NB4 (cell line): ENCODE results near the gene EVI2A.
A peak's percentile ranks its signal among the peaks of the same experiment; 100 is the strongest.

Experiments
- DNase-seq: peaks from one replicate; pipeline ENCODE4 v3.0.0; 2010; ENCODE audit warnings: low read depth
- H3K4me3 ChIP-seq: one replicate; pipeline ENCODE4 v1.5.1; 2011; ENCODE audit warnings: mild to moderate bottlenecking, low read depth, low read length, moderate library complexity
- MYC ChIP-seq: IDR thresholded peaks from 2 replicates; pipeline ENCODE4 v1.6.1; 2011; ENCODE audit warnings: low read depth, low read length
- POLR2A ChIP-seq: IDR thresholded peaks from 2 replicates; pipeline ENCODE4 v1.6.1; 2011; ENCODE audit warnings: mild to moderate bottlenecking; ENCODE audit not compliant: insufficient read length; ENCODE audit errors: extremely low read depth
- TF ChIP-seq, protein P1 (sequence below): IDR thresholded peaks from 2 replicates; pipeline ENCODE4 v1.6.1; 2011; ENCODE audit warnings: low read depth, low read length
- TF ChIP-seq, protein P2 (sequence below): IDR thresholded peaks from one replicate; pipeline ENCODE4 v1.5.1; 2012; ENCODE audit warnings: low read depth, low read length

The EVI2A gene

DNA sequence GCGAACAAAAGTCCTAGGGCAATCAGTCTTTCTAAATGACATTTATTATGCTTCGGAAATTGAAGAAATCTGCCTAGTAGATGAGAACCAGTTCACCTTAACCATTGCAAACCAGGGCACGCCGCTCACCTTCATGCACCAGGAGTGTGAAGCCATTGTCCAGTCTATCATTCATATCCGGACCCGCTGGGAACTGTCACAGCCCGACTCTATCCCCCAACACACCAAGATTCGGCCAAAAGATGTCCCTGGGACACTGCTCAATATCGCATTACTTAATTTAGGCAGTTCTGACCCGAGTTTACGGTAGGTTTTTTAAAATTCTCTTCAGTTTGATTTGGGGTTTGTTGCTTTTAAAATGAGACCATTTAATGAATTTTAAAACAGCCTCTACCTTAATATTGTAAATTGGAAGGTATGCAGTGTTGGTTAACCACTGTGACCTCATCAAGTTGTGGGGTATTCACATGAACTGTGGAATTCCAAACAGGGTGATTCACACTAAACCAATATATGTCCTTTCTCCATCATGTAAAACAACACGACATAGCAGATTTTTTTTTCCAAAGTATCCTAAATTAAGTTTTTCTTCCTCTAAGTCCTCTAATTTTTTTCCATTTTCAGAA, 6.2 kb upstream of the EVI2A start:
- DNase-seq = no peak
- TF ChIP-seq, protein P1, sequence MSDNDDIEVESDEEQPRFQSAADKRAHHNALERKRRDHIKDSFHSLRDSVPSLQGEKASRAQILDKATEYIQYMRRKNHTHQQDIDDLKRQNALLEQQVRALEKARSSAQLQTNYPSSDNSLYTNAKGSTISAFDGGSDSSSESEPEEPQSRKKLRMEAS = no peak
- TF ChIP-seq, protein P2, sequence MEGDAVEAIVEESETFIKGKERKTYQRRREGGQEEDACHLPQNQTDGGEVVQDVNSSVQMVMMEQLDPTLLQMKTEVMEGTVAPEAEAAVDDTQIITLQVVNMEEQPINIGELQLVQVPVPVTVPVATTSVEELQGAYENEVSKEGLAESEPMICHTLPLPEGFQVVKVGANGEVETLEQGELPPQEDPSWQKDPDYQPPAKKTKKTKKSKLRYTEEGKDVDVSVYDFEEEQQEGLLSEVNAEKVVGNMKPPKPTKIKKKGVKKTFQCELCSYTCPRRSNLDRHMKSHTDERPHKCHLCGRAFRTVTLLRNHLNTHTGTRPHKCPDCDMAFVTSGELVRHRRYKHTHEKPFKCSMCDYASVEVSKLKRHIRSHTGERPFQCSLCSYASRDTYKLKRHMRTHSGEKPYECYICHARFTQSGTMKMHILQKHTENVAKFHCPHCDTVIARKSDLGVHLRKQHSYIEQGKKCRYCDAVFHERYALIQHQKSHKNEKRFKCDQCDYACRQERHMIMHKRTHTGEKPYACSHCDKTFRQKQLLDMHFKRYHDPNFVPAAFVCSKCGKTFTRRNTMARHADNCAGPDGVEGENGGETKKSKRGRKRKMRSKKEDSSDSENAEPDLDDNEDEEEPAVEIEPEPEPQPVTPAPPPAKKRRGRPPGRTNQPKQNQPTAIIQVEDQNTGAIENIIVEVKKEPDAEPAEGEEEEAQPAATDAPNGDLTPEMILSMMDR = no peak
- TF ChIP-seq POLR2A = no peak
- no peak for TF ChIP-seq MYC
- no peak overlapping the region for H3K4me3 ChIP-seq

DNA sequence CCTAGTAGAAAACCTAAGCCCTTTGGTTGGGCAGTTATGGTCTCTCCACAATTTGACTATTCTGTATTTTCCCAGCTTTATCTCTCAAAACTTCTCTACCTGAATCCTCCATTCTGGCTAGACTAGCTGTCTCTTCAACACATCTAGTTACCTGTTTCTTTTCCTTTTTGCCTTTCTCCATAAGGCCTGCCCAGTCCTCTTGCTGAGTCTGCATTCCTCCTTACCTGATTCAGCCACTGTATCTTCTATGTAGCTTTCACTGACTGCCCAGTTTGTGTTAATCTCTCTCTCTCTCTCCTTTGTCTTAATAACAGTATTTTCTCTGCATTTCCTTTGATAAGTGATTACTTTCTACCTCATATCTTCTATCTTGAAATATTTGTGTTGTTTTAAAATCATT, 2.1 kb upstream of the EVI2A start:
- DNase-seq = no peak
- no peak overlapping the region for H3K4me3 ChIP-seq
- TF ChIP-seq POLR2A = no peak
- TF ChIP-seq, protein P1 = no peak
- TF ChIP-seq, protein P2 = no peak
- no peak for TF ChIP-seq MYC

DNA sequence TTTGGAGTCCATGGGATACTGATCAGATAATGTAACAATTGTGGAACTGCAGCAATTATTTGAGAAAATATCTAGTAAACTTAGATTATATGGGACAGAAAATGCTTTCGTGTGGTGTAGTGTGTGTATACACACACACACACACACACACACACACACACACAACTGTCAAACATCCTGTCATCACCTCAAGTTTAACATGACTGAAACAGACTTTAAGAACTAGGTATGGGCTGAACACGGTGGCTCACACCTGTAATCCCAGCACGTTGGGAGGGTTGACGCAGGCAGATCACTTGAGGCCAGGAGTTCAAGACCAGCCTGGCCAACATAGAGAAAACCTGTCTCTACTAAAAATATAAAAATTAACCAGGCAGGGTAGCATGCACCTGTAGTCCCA, 544 bp upstream of the EVI2A start:
- H3K4me3 ChIP-seq = no peak overlapping the region
- DNase-seq = no peak
- no peak for TF ChIP-seq POLR2A
- no peak for TF ChIP-seq MYC
- TF ChIP-seq, protein P1 = no peak

DNA sequence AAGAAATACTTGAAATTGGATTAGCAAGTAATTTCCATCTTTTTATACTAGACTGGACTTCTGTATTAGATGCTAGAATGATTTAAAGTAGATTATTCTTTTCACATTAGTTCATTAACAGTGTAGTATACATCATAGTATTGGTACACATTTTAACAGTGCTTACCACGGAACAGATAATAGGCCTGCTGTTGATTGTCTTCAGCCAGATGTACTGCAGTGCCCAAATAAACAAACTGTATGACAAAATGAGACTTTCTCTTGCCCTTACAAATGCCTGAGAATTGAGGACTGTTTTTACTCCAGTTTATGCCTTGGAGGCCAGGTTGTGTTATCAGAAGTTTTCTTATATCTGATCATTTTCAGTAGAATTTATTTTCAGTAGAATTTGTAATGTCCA, 631 bp downstream of the EVI2A start:
- DNase-seq = peak; percentile 53
- H3K4me3 ChIP-seq = peak overlapping the region; percentile 79
- TF ChIP-seq MYC (no peak), POLR2A (no peak)
- TF ChIP-seq, protein P1 = no peak

DNA sequence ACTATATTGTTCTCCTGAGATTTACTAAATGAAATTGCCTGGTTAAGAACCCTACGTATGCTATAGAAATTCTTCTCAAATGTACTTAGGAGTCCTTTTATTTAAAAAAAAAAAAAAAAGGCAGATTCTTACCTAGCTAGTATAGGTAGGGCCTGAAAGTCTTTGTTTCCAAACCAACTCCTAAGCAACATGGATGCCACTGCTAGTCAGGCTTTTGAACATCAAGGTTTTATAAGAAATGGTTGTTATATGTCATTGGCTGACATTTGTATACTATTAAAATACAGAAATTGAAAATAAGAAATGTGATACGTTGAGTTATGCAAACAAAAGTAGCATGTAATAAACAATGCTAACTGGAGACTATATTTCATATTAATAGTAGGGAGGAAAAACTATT, 1.2 kb downstream of the EVI2A start:
- peak; percentile 24 for DNase-seq
- peak overlapping the region; percentile 79 for H3K4me3 ChIP-seq
- TF ChIP-seq, protein P2 = no peak
- TF ChIP-seq MYC = no peak
- TF ChIP-seq POLR2A = no peak
- TF ChIP-seq, protein P1 = no peak

DNA sequence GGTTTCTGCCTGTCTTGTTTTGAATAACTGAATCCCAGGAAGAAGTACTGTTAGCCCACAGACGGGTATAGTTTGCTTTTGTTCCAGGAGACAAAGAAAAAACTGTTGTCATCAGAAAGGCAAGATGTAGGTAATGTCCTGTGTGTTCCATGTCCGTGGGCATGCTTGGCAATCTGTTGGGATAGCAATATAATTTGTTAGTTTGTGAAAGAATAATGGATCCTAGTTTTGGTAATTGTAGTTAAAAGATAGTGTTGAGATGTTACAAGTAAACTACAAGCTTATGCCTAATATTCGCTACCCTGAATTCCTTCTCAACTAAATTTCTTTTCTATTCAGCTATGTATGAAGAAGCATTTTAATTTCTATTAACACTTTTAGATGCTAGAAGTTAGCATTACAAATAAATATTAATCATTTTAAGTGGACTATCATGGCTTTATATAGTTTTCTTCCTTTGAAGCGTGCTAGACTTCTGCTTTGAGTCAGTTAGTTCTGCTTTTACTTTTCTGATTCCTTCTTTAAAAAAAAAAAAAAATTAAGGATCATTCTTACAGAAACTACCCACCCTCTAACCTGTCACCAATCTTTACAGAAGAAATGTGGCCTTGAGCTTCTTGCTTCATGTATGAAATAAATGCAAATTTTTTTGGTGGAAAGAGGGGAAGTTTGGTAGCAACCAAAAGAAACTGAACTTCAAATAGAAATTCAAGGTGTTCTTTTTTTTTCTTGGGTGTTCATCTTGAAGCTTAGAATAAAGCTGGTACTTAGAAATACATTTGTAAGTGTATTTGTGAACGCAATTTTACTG, 2.4 kb downstream of the EVI2A start:
- H3K4me3 ChIP-seq = peak overlapping the region; percentile 79
- DNase-seq = peak; percentile 62
- TF ChIP-seq POLR2A (no peak), MYC (no peak)
- TF ChIP-seq, protein P2 = no peak
- TF ChIP-seq, protein P1 = no peak
